ENCODE results near the gene KANSL3.
A peak's percentile ranks its signal among the peaks of the same experiment; 100 is the strongest.
"Not testable (repeated sequence)": the region's sequence is repeated elsewhere in the genome, so short reads cannot be mapped to it uniquely, and the experiment has no call there.

Gene KANSL3

DNA sequence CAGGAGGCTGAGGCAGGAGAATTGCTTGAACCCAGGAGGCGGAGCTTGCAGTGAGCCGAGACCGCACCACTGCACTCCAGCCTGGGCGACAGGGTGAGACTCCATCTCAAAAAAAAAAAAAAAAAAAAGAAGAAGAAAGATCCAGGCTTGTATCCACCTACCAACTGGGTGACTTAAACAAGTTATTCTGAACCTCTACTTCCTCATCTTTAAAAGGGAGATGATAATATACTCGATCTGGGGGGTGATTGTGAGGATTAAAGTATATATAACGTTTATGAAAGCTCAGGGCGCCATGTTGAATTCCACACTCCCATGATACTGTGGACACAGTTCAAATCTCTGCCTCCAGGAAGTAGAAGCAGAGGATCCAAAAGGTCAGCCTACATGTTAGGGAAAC, 16.7 kb upstream of the KANSL3 start:
- DNase-seq: not testable (repeated sequence)

DNA sequence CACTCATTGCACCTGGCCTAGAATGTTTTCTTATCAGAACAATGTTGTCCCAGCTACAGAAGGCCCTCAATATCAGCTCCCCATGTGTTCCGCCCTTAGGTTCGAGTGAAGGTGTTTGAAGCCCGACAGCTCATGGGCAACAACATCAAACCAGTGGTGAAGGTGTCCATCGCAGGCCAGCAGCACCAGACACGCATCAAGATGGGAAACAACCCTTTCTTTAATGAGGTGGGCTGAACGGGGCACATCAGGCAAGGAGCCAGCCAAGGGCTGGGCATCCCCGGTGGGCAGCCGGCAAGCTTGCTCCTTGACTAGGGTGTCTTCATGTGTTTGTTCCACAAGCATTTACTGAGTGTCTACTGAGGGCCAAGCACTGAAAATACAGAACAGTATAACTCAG, 13.7 kb upstream of the KANSL3 start:
- DNase-seq: no peak

DNA sequence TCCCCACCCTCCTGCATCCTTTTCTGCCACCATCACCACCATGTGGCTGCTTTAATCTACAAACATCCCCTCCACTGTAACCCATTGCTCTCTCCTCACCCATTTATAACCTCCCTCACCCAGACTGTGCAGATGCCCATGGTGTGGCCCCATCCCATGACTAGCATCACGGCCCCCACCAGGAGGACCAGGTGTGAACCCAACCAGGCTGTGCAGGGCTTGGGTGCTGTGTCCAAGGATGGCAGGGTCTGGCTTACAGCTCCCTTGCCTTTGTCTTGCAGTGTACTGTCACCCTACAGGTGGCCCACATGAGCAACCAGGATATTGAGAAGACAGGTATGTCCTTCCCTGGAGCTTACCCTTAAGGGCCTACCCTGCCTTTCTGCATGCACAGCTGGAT, 11.2 kb upstream of the KANSL3 start:
- no peak for DNase-seq

DNA sequence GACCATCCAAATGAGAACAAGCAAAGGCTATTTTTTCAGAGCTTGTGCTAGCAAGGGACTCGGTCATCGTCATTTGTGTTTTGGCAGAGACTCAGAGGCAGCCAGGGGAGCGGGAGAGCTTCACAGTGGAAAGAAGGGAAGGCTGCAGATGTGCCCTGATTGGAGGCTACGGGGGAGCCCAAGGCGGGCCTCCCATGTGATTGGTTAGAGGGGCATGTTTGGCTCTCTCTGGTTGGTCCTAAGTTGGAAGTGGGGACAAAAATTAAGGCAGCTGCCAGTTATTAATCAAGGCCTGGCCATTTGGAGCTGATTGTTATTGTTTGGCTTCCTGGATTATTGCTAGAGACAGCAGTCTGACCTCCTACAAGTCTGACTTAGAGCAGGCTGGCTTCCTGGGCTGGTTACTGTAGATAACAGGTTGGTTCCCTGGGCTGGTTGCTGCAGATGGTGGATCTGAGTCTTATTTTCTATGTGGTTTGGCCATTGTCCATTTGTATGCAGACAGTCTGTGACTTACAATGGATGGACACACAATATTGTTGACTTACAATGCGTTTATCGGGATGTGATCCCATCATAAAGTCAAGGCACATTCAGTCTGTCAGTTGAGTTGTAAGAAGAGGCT, 10.3 kb upstream of the KANSL3 start:
- no peak for DNase-seq

DNA sequence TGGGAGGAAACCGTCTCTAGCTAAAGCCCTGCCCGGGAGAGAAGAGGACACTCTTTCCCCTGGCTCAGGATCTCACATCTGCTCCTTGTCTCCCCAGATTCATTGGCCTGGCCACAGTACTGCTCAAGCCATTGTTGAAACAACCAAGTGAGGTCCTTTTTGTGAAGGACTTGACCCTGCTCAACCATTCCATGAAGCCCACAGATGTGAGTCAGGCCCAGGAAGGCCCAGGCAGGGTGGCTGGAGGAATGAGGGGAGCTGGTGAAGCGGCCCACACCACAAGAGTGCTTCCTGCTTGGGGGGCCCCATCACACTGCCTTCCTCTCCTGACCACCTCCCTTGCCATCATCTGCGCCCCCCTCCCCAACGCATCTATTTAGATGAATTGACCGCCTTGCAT, 9.6 kb upstream of the KANSL3 start:
- no peak for DNase-seq

DNA sequence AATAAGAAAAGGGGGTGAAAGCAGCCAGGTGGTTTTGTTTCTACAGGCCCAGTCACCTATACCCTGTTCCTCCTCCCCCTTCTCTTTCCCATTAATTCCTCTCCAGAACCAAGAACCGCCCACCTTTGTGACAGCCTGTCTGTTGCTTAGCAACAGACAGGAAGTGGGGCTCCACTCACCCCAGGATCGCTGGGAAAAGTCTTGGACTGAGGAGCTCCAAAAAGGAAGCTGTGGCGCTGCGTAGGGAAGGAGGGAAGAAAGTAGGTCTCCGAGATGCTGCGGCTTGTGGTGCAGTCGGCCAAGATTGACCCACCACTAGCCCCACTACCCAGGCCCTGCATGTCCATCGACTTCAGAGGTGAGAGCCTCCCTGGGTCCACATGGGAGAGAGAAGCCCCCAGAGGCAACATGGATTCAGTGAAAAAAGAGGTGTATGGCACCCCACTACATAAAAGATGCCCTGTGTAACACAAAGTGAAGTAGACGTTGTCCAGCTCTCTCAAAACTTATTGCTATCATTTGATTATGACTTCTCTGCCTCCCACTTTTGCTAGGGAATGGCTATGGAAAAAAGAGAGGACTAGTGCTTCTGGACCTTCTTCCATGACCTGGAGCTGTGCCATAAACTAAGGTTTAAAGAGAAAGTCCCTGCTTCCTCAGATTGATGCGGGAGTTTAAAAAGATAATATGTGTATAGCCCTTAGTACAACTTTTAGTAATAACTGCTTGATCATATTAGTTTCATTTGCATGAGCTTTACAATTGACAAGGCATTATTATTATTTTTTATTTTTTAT, 4.7 kb upstream of the KANSL3 start, which contains the start of gene FER1L5:
Gene FER1L5 (plus strand): TSS at position 201 of the 797 bp plus-strand sequence. CDS start 73 bp downstream, at position 274.
- no peak for DNase-seq

- peak in 1 of 2 experiments; percentile 40 for DNase-seq
Observed at GRCh38 chr2:96637385-96638143, 548 bp downstream of the KANSL3 start.

DNA sequence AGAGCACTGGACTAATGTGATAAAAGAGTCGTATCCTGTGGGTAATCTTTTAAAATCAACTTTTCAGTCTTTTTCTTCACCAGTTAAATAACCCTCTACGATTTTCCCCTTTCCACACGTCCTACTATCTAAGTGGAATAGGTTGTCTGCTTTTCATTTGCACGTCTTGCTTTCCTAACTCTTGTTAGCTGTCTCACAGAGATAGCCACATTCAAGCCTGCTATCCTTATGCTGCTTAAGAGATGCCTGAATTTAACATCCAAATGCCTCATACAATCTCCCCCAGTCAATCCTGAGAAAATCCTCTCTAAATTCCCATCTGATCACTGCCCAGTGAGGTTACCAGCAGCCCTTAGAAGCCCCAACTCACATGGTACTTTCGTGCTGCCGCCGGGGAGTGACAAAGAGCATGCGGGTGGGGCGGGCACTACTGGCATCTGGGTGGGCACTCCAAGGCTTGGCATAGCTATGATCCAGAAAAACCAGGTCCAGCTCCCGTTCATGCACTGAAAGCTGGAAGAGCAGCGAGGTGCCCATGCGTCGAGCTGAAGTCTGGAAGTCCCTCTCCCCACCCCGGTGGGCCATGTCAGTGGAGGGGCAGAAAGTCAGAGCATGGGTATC, 1.5 kb downstream of the KANSL3 start:
- DNase-seq: no peak

DNA sequence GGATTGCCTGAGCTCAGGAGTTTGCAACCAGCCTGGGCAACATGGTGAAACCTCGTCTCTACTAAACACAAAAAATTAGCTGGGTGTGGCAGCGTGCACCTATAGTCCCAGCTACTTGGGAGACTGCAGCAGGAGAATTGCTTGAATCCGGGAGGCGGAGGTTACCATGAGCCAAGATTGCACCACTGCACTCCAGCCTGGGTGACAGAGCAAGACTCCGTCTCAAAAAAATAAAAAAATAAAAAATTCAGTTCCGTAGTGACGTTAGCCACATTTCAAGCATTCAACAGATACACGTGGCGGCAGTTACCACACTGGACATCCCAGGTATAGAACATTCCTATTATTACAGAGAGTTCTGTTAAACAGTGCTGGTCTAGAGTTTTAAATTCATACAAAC, 4.5 kb downstream of the KANSL3 start:
- DNase-seq: no peak

- no peak for DNase-seq
Observed at GRCh38 chr2:96631804-96632435, 6.2 kb downstream of the KANSL3 start.

- DNase-seq: no peak
Observed at GRCh38 chr2:96626553-96626942, 11.6 kb downstream of the KANSL3 start.

DNA sequence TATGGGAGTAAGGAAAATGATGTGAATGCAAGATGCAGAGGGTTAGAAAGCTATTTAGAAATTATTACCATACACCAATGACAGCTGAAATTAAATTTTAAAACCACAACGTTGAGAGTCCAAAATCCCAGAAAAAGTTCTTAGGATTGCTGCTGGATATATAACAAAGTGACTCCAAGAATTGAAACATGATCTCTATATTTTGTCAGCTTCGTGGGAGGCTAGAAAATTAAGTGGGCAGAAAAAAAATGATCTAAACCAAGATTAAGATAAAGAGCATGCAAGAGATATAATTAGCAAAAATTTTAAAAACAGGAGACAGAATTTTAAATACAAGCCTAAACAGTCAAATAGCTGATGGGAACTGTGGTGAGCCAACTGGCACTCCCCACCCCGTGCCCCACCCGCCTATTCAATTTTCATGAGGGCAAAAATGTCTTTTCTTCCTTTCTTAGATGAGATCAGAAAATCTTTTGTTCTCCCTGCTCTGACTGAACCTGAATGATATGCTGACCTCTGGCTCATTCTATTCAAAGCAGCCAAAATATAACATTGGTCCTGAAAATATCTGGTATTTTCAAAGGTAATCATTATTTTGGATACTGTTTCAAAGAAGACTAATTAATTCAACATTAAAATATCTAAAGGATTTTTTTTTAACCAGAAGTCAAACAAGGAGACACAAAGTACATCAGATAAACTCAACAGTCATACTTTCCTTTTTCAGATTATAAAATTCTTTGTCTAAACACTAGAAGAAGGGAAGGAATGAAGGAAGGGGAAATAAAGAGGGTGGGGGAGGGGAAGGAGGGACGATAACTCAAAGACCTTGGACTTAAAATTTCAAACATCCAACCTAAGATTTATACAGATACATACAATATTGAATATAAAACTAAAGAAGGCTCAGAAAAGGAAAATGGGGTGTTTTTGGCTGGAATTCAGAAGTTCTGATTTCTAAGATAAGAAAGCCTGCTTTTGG, 12.2 kb downstream of the KANSL3 start:
- DNase-seq: no peak

DNA sequence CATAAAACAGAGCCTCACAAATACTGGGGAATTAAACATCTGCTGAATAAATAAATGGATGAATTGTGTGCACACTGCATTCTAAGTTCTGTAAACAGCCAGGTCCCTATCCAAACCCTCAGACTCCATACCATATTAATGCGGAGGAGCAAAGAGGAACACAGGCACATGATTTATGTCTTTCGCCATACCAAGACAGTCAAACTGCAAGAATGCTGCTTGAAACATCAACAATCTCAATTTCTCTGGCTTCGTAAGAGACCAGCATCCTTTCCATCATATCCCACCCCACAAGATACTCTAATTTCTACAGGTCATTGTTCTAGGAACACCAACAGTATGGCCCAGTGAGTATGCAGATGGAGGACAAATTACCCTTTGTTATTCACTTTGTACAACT, 15.0 kb downstream of the KANSL3 start:
- DNase-seq: no peak

GRCh38 chr2:96622544-96622943, 15.6 kb downstream of the KANSL3 start:
- DNase-seq: no peak

- DNase-seq: no peak
Observed at GRCh38 chr2:96618596-96619283, 19.4 kb downstream of the KANSL3 start.

GRCh38 chr2:96617012-96617411, 21.1 kb downstream of the KANSL3 start:
- no peak for DNase-seq

- DNase-seq: no peak
Observed at GRCh38 chr2:96616535-96616934, 21.6 kb downstream of the KANSL3 start.

GRCh38 chr2:96616128-96616527, 22.0 kb downstream of the KANSL3 start:
- DNase-seq: no peak

GRCh38 chr2:96608469-96609455, 29.4 kb downstream of the KANSL3 start:
- DNase-seq: no peak

DNA sequence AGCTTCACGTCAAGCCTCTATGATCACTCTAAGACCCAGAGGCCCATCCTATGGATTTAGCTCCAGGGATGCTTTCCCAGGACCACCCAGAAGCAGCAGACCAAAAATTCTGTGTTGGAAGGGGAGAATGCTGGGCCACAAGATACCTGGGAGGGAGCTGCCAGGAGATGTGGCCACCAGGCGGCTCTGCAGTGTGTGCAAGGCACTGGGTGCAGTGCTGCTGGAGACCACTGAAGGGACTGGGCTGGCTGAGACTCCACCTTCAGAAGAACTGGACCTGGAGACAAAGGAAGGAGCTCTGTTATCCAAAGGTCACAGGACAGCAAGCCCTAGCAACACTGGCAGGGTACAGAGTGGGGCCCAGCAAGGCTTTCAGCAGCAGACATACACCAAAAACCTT, 34.0 kb downstream of the KANSL3 start:
- DNase-seq: no peak

All from NCI-H1930 (cell line).